Right atrium auricular region (tissue), 2 donors: Measurements from ENCODE around the gene HAVCR2. TPM values are rescaled to one million over a fixed set of nuclear protein-coding genes. Genes with fewer than 3 reads are reported as not detected.

Source experiments
- DNase-seq: peaks from one replicate; pipeline ENCODE4 v3.0.0-alpha.2; 2019; ENCODE audit warnings: low spot score
- H3K27ac ChIP-seq, 2 donors: fragments of 200-600 bp; sonication (generic); 1 replicate in 1 of 2; 2 replicates in 1 of 2; pipeline ENCODE4 v1.5.1; 2016 to 2019
- H3K27me3 ChIP-seq, 2 donors: fragments of 200-600 bp; sonication (generic); one replicate each; pipeline versions ENCODE4 v1.5.1 to v1.6.0; 2017 to 2019
- H3K36me3 ChIP-seq: fragments of 200-600 bp; sonication (generic); one replicate; pipeline ENCODE4 v1.5.1; 2016
- H3K4me1 ChIP-seq, 2 donors: fragments of 200-600 bp; sonication (generic); one replicate each; pipeline versions ENCODE4 v1.5.1 to v1.6.0; 2017 to 2019
- H3K4me3 ChIP-seq, 2 donors: fragments of 200-600 bp; sonication (generic); 1 replicate in 1 of 2; 2 replicates in 1 of 2; pipeline ENCODE4 v1.5.1; 2017 to 2019; ENCODE audit warnings: mild to moderate bottlenecking in 1 of 2, moderate library complexity in 1 of 2
- H3K9me3 ChIP-seq, 2 donors: fragments of 200-600 bp; sonication (generic); one replicate each; pipeline ENCODE4 v1.5.1; 2019
- CTCF ChIP-seq, 2 donors: fragments of 200-600 bp; sonication (generic); IDR thresholded peaks; one replicate each; pipeline ENCODE4 v1.5.1; 2019; ENCODE audit warnings: antibody characterized with exemption in 2 of 2
- total RNA-seq, 2 donors: library from RNA; depleted of rRNA; stranded (reverse); fragments of >200 nt; gene quantifications; one replicate each; pipeline ENCODE4 v1.1.0, GENCODE V29; 2016

The HAVCR2 gene
- total RNA-seq, 2 donors from 2014 or later, result 1.8 to 3.7 TPM

- peak overlapping the region; percentile 68 to 99 for H3K4me3 ChIP-seq
- H3K27me3 ChIP-seq, result no peaks in the 10 kb centered on the region
- H3K4me1 ChIP-seq, result peaks cover 0 to 13% of the 10 kb centered on the region in 2 donors
- peak overlapping the region; percentile 85 to 93 for H3K27ac ChIP-seq
- H3K9me3 ChIP-seq, result no peaks in the 10 kb centered on the region
- TF ChIP-seq CTCF (IDR thresholded peaks at IDR 0.05), result peak in 1 of 2 donors; percentile 22
- H3K36me3 ChIP-seq, result peaks cover 10% of the 10 kb centered on the region
- peak; percentile 68 for DNase-seq
Measured at GRCh38 chr5:157143127-157143971, 34.5 kb upstream of the HAVCR2 start.

- H3K4me1 ChIP-seq, result peaks cover 0 to 13% of the 10 kb centered on the region in 2 donors
- peak; percentile 97 for DNase-seq
- H3K27ac ChIP-seq, result peak within 1 kb of the TSS; percentile 85 to 93
- H3K9me3 ChIP-seq, result no peaks in the 10 kb centered on the region
- H3K36me3 ChIP-seq, result peaks cover 18% of the 10 kb centered on the region
- peak within 1 kb of the TSS; percentile 68 to 99 for H3K4me3 ChIP-seq
- TF ChIP-seq CTCF (IDR thresholded peaks at IDR 0.05), result no peak
- H3K27me3 ChIP-seq, result no peaks in the 10 kb centered on the region
Measured at GRCh38 chr5:157142317-157143126, 33.7 kb upstream of the HAVCR2 start, which contains the start of gene MED7. MED7 (minus strand) TSS chr5:157142865; CDS start chr5:157139431, 3,434 bp downstream.

DNA sequence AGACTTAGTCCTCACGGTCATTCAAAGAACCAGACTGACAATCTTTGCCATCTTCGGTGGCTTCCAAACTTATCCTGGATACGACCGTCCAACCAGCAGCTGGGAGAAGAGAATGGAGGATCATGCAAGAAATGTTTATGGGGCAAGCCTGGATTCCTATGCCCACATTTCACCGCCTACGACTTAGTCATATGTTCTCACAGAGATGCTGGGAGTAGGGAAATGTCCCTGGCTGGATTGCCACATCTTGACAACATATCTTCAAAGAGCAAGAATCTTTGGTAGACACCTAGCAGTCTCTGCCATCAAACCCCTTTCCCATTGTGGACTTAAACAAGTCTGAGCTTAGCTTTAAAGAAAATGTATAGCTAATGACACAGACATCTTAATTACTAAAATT is 28.8 kb upstream of the HAVCR2 start:
- DNase-seq, result no peak
- no peaks in the 10 kb centered on the region for H3K9me3 ChIP-seq
- H3K4me3 ChIP-seq, result no peak overlapping the region
- no peak overlapping the region for H3K27ac ChIP-seq
- H3K4me1 ChIP-seq, result peaks cover 0 to 13% of the 10 kb centered on the region in 2 donors
- no peak for TF ChIP-seq CTCF (IDR thresholded peaks at IDR 0.05)
- H3K27me3 ChIP-seq, result no peaks in the 10 kb centered on the region
- peaks cover 26% of the 10 kb centered on the region for H3K36me3 ChIP-seq

- no peak for DNase-seq
- Histone ChIP-seq H3K9me3 (no peaks in the 10 kb centered on the region), H3K36me3 (peaks cover 5% of the 10 kb centered on the region), H3K27me3 (no peaks in the 10 kb centered on the region), H3K27ac (no peak overlapping the region), H3K4me1 (peaks cover 0 to 4% of the 10 kb centered on the region in 2 donors), H3K4me3 (no peak overlapping the region)
- TF ChIP-seq CTCF (IDR thresholded peaks at IDR 0.05), result no peak
Measured at GRCh38 chr5:157132281-157132612, 23.4 kb upstream of the HAVCR2 start.

- H3K27ac ChIP-seq, result no peak overlapping the region
- H3K36me3 ChIP-seq, result no peaks in the 10 kb centered on the region
- no peak overlapping the region for H3K4me3 ChIP-seq
- H3K4me1 ChIP-seq, result peaks cover 0 to 4% of the 10 kb centered on the region in 2 donors
- no peak for DNase-seq
- no peak for TF ChIP-seq CTCF (IDR thresholded peaks at IDR 0.05)
- H3K9me3 ChIP-seq, result no peaks in the 10 kb centered on the region
- H3K27me3 ChIP-seq, result no peaks in the 10 kb centered on the region
Measured at GRCh38 chr5:157130925-157131324, 22.1 kb upstream of the HAVCR2 start.
